GM12891 (cell line): Measurements from ENCODE around the gene GNAQ.

Source experiments
- PAX5 ChIP-seq: IDR thresholded peaks from 2 replicates; pipeline ENCODE4 v1.6.1; 2011; ENCODE audit warnings: low read length, moderate library complexity, mild to moderate bottlenecking; ENCODE audit not compliant: insufficient read depth, severe bottlenecking
- POLR2A ChIP-seq: IDR thresholded peaks from 2 replicates; pipeline ENCODE4 v1.6.1; 2011; ENCODE audit warnings: low read depth, low read length, control low read depth
- POLR2AphosphoS5 ChIP-seq: IDR thresholded peaks from 2 replicates; pipeline ENCODE4 v1.6.1; 2011; ENCODE audit warnings: low read depth, low read length, control low read depth
- POU2F2 ChIP-seq: IDR thresholded peaks from 2 replicates; pipeline ENCODE4 v1.6.1; 2011; ENCODE audit warnings: low read depth, mild to moderate bottlenecking, control low read depth, low read length, moderate library complexity
- SPI1 ChIP-seq: IDR thresholded peaks from 2 replicates; pipeline ENCODE4 v1.6.1; 2011; ENCODE audit warnings: low read depth, low read length, control low read depth
- TAF1 ChIP-seq: IDR thresholded peaks from 2 replicates; pipeline ENCODE4 v1.6.1; 2011; ENCODE audit warnings: low read depth, low read length, control low read depth

- TF ChIP-seq TAF1 (no peak), POLR2A (no peak), POLR2AphosphoS5 (no peak), POU2F2 (no peak), SPI1 (no peak), PAX5 (no peak)
Observed at GRCh38 chr9:77917800-77918199, 113.8 kb downstream of the GNAQ start.
